GM12873 (cell line): Measurements from ENCODE around the gene IRX1.

ENCODE experiments used
- TF ChIP-seq, protein P1 (sequence below): IDR thresholded peaks from 2 replicates; pipeline ENCODE4 v1.5.1; 2012; ENCODE audit warnings: low read depth, mild to moderate bottlenecking, moderate library complexity, low read length, control low read depth; ENCODE audit not compliant: insufficient read depth; ENCODE audit errors: missing control alignments

IRX1 gene

GRCh38 chr5:3601911-3602782, 6.5 kb downstream of the IRX1 start:
- TF ChIP-seq, protein P1, sequence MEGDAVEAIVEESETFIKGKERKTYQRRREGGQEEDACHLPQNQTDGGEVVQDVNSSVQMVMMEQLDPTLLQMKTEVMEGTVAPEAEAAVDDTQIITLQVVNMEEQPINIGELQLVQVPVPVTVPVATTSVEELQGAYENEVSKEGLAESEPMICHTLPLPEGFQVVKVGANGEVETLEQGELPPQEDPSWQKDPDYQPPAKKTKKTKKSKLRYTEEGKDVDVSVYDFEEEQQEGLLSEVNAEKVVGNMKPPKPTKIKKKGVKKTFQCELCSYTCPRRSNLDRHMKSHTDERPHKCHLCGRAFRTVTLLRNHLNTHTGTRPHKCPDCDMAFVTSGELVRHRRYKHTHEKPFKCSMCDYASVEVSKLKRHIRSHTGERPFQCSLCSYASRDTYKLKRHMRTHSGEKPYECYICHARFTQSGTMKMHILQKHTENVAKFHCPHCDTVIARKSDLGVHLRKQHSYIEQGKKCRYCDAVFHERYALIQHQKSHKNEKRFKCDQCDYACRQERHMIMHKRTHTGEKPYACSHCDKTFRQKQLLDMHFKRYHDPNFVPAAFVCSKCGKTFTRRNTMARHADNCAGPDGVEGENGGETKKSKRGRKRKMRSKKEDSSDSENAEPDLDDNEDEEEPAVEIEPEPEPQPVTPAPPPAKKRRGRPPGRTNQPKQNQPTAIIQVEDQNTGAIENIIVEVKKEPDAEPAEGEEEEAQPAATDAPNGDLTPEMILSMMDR, result no peak

DNA sequence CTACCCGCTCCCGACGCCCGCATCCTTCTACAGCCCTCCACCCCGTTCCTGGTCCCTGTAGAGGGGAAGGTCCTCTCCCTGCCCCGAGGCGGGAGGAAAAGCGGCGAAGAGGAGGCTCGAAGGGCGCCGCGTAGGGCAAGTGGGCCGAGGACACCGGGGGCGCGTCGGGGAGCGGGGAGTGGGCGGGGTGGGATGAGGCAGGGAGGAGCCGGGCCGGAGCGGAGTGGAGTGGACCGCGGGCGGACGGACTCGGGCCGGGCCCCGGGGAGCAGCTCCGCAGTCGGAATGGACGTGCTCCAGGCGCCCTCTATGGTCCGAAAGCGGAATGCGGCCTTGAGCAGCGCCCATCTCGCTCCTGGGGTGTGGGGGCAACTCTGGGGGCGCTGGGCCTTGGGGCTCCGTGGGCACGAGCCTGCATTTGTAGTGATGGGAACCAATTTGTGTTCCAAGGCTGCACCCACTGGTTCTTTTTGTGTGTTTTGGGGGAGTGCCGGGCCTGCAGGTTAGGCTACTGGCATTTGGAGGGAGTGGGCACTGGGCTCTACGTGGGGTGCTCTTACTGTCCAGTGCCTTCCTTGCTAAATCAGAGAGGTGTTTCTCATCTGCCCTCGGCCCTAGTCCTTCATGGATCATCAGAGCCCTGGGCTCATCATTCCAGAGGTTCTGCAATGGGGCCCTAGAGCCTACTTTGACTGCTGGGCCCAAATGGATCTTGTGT, 7.3 kb downstream of the IRX1 start:
- TF ChIP-seq, protein P1, result no peak

GRCh38 chr5:3604501-3604900, 8.9 kb downstream of the IRX1 start:
- TF ChIP-seq, protein P1, result no peak

GRCh38 chr5:3605298-3606010, 9.8 kb downstream of the IRX1 start:
- TF ChIP-seq, protein P1, result no peak

DNA sequence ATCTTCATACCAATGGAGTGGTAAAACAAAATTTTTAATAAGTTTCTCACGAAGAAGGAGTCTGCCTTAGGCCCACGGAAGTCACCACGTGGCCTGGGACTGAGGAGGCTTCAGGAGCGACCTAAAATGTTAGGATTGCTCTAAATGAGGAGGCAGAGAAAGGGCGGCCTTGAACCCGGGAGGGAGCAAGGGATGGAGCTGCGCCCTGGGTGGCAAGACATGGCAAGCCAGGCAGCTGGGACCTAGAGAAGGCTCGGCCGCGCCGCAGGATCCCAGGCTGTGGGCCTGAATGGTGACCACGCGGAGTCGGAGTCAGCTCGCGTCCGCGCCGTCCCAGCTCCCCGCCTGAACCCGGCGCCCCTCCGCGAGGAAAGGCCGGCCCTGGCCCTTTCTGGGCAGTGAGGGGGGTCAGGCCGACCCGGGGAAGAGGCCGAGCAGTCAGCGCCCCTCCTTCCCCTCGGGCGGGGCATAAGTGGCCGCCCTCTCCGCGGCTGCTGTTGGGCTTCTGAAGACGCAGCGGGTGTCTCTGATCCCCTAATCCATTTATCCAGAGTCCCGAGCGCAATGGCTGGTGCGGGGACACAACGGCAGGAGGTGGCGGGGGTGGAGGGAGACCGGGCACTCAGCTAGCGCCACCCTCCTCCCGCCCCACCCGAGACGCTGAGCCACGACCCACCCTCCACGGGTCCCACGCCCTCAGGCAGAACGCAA, 10.6 kb downstream of the IRX1 start:
- TF ChIP-seq, protein P1, result no peak

GRCh38 chr5:3607541-3608181, 12.0 kb downstream of the IRX1 start:
- TF ChIP-seq, protein P1, result no peak
